MM.1S (cell line): ENCODE measurements around the gene IL20RB.
"Not testable (repeated sequence)": the region's sequence is repeated elsewhere in the genome, so short reads cannot be mapped to it uniquely, and the experiment has no call there.

Experiments
- DNase-seq: peaks from one replicate; pipeline ENCODE4 v3.0.0-alpha.2; 2015
- H2AFZ ChIP-seq: fragments of 300-600 bp; sonication (generic); 2 replicates; pipeline ENCODE4 v1.6.0; 2016; ENCODE audit warnings: antibody characterized with exemption, low read length
- H3F3A ChIP-seq: fragments of 300-600 bp; sonication (generic); 2 replicates; pipeline ENCODE4 v1.6.1; 2016; ENCODE audit warnings: mild to moderate bottlenecking, antibody characterized with exemption, low read length, moderate library complexity, mixed read lengths; ENCODE audit not compliant: insufficient read depth
- H3K27ac ChIP-seq: fragments of 300-600 bp; sonication (generic); 2 replicates; pipeline ENCODE4 v1.5.1; 2016; ENCODE audit warnings: mild to moderate bottlenecking, low read length
- H3K27me3 ChIP-seq: fragments of 300-600 bp; sonication (generic); replicated peaks from 2 replicates; pipeline ENCODE4 v1.6.0; 2016; ENCODE audit warnings: low read length; ENCODE audit not compliant: insufficient read depth
- H3K36me3 ChIP-seq: fragments of 300-600 bp; sonication (generic); replicated peaks from 2 replicates; pipeline ENCODE4 v1.6.1; 2016; ENCODE audit warnings: mild to moderate bottlenecking, low read length, mixed read lengths; ENCODE audit not compliant: insufficient read depth
- H3K4me1 ChIP-seq: fragments of 300-600 bp; sonication (generic); 2 replicates; pipeline ENCODE4 v1.6.1; 2016; ENCODE audit warnings: low read length, mixed read lengths
- H3K4me2 ChIP-seq: fragments of 300-600 bp; sonication (generic); 2 replicates; pipeline ENCODE4 v1.6.0; 2016; ENCODE audit warnings: low read depth, low read length
- H3K4me3 ChIP-seq: fragments of 300-600 bp; sonication (generic); 2 replicates; pipeline ENCODE4 v1.5.1; 2016; ENCODE audit warnings: low read length, mixed read lengths
- H3K79me2 ChIP-seq: fragments of 300-600 bp; sonication (generic); 2 replicates; pipeline ENCODE4 v1.6.1; 2016; ENCODE audit warnings: mixed run types, low read length, mixed read lengths
- H3K9ac ChIP-seq: fragments of 300-600 bp; sonication (generic); 2 replicates; pipeline ENCODE4 v1.6.1; 2016; ENCODE audit warnings: low read length, mixed read lengths
- H3K9me2 ChIP-seq: fragments of 300-600 bp; sonication (generic); replicated peaks from 2 replicates; pipeline ENCODE4 v1.6.1; 2016; ENCODE audit warnings: mild to moderate bottlenecking, low read length, mixed read lengths; ENCODE audit not compliant: insufficient read depth
- H3K9me3 ChIP-seq: fragments of 300-600 bp; sonication (generic); replicated peaks from 2 replicates; pipeline ENCODE4 v1.6.1; 2016; ENCODE audit warnings: mild to moderate bottlenecking, low read length, mixed read lengths; ENCODE audit not compliant: insufficient read depth
- H4K20me1 ChIP-seq: fragments of 300-600 bp; sonication (generic); 2 replicates; pipeline ENCODE4 v1.6.1; 2016; ENCODE audit warnings: mild to moderate bottlenecking, low read length, moderate library complexity, mixed read lengths; ENCODE audit not compliant: insufficient read depth
- EZH2 ChIP-seq: fragments of 300-600 bp; sonication (generic); optimal IDR thresholded peaks from 2 replicates; pipeline ENCODE3; 2017; ENCODE audit warnings: low read depth, mild to moderate bottlenecking, antibody characterized with exemption, low read length, mixed read lengths
- EZH2phosphoT487 ChIP-seq: fragments of 300-600 bp; sonication (generic); IDR thresholded peaks from 2 replicates; pipeline ENCODE4 v1.6.1; 2018; ENCODE audit warnings: antibody characterized with exemption, low read length
- TF ChIP-seq, protein P1 (sequence below): fragments of 300-600 bp; sonication (generic); IDR thresholded peaks from 2 replicates; pipeline ENCODE4 v1.5.1; 2016; ENCODE audit warnings: antibody characterized with exemption, low read length, mixed read lengths

The IL20RB gene

DNA sequence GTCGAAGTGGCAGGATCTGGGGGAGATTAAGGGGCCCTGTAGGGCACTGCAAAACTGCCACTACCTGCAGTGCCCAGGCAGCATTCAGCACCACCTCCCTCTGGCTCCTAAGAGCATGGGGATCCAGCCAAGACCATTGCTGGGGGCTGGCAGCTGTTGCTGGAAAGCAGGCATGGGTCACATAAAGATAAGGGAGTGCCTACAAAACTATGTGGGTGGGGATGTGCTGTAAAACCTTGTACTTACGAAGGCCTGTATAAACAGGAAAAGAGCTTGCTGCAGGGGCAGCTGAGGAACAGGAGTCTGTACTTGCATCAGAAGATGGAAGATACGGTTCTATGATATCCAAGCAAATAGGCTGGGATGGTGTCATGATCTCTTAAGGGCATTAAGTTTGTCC, 27.1 kb downstream of the IL20RB start:
- H3K4me3 ChIP-seq, result no peak overlapping the region
- H3K9me2 ChIP-seq, result no peaks in the 10 kb centered on the region
- H2AFZ ChIP-seq, result no peak overlapping the region
- H4K20me1 ChIP-seq, result no peaks in the 10 kb centered on the region
- no peak overlapping the region for H3K27ac ChIP-seq
- TF ChIP-seq EZH2 (no peak), EZH2phosphoT487 (no peak)
- TF ChIP-seq, protein P1, sequence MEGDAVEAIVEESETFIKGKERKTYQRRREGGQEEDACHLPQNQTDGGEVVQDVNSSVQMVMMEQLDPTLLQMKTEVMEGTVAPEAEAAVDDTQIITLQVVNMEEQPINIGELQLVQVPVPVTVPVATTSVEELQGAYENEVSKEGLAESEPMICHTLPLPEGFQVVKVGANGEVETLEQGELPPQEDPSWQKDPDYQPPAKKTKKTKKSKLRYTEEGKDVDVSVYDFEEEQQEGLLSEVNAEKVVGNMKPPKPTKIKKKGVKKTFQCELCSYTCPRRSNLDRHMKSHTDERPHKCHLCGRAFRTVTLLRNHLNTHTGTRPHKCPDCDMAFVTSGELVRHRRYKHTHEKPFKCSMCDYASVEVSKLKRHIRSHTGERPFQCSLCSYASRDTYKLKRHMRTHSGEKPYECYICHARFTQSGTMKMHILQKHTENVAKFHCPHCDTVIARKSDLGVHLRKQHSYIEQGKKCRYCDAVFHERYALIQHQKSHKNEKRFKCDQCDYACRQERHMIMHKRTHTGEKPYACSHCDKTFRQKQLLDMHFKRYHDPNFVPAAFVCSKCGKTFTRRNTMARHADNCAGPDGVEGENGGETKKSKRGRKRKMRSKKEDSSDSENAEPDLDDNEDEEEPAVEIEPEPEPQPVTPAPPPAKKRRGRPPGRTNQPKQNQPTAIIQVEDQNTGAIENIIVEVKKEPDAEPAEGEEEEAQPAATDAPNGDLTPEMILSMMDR, result no peak
- H3K9ac ChIP-seq, result no peak overlapping the region
- no peak overlapping the region for H3K4me2 ChIP-seq
- no peaks in the 10 kb centered on the region for H3K9me3 ChIP-seq
- no peak for DNase-seq
- no peaks in the 10 kb centered on the region for H3K4me1 ChIP-seq
- H3K36me3 ChIP-seq, result no peaks in the 10 kb centered on the region
- H3F3A ChIP-seq, result no peaks in the 10 kb centered on the region
- H3K79me2 ChIP-seq, result no peaks in the 10 kb centered on the region
- no peaks in the 10 kb centered on the region for H3K27me3 ChIP-seq

DNA sequence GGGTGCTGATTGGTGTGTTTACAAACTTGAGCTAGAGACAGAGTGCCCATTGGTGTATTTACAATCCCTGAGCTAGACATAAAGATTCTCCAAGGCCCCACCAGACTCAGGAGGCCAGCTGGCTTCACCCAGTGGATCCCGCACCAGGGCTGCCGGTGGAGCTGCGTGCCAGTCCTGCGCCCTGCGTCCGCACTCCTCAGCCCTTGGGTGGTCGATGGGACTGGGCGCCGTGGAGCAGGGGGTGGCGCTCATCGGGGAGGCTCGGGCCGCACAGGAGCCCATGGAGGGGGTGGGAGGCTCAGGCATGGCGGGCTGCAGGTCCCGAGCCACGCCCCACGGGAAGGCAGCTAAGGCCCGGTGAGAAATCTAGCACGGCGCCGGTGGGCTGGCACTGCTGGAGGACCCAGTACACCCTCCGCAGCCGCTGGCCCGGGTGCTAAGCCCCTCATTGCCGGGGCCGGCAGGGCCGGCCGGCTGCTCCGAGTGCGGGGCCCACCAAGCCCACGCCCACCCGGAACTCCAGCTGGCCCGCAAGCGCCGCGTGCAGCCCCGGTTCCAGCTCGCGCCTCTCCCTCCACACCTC, 29.7 kb downstream of the IL20RB start:
- DNase-seq, H3F3A ChIP-seq, H3K4me3 ChIP-seq, H3K4me2 ChIP-seq, H3K27me3 ChIP-seq, H3K79me2 ChIP-seq, H3K9ac ChIP-seq, H2AFZ ChIP-seq, H3K9me2 ChIP-seq, H4K20me1 ChIP-seq, H3K4me1 ChIP-seq, H3K36me3 ChIP-seq, H3K27ac ChIP-seq, H3K9me3 ChIP-seq: not testable (repeated sequence)

DNA sequence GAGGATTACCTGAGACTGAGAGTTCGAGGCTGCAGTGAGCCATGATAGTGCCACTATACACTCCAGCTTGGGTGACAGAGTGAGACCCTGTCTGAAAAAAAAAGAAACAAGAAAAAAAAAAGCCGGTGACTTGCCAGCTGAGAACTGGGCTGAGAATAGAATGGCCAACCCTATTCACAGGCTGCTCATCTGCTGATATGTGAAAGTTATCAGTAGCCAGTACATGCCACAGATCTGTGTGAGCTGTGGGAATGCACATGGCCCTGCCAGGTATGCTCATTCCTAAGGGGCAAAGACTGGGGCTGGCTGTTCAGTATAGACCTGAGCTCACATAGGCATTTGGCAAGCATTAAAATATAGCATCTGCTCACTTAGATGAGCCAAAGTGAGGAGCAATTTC, 30.9 kb downstream of the IL20RB start:
- Histone ChIP-seq H3F3A (no peaks in the 10 kb centered on the region), H3K27ac (no peak overlapping the region), H3K27me3 (no peaks in the 10 kb centered on the region), H3K9me2 (no peaks in the 10 kb centered on the region), H3K36me3 (no peaks in the 10 kb centered on the region), H3K9ac (no peak overlapping the region), H3K4me3 (no peak overlapping the region), H3K4me2 (no peak overlapping the region), H2AFZ (no peak overlapping the region), H3K4me1 (no peaks in the 10 kb centered on the region), H3K9me3 (no peaks in the 10 kb centered on the region), H4K20me1 (no peaks in the 10 kb centered on the region), H3K79me2 (no peaks in the 10 kb centered on the region)
- TF ChIP-seq EZH2 (no peak), EZH2phosphoT487 (no peak)
- TF ChIP-seq, protein P1, result no peak
- DNase-seq, result no peak

DNA sequence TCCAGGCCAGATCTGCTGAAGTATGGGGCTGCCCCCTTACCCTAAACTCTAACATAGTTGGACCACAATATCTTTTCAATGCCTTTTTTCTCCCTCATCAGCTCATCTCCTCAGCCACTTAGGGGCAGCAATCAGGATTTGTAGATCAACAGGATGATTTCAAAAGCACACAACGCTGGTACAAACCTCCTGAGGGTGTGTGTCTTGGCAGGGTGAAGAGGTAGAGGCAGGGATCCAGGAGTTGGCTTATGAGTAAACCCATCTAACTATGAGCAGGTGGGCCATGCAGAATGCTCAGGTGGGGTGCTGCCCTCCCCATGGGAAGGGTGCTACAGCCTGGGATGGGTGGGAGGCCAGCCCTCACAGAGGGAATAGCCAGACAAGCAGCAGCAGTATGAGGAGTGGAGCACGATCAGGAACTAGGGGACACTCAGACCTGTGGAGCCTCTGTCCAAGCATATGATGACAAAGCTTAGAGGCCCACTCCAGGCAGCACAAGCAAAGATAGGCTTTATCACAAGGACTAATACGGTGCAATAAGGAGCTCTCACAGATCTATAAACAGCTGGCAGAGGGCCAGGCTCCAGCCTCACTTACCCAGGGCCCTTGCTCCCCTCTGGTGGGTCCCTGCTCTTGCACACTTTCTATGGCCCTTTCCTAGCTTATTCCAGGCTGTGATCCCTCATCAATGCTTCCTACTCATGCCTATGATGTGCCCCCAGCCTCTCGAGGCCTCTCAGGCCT, 32.2 kb downstream of the IL20RB start:
- no peaks in the 10 kb centered on the region for H3K4me1 ChIP-seq
- no peak overlapping the region for H3K27ac ChIP-seq
- H3K4me2 ChIP-seq, result no peak overlapping the region
- no peaks in the 10 kb centered on the region for H3F3A ChIP-seq
- H3K9ac ChIP-seq, result no peak overlapping the region
- H2AFZ ChIP-seq, result no peak overlapping the region
- no peaks in the 10 kb centered on the region for H4K20me1 ChIP-seq
- no peak for DNase-seq
- no peaks in the 10 kb centered on the region for H3K79me2 ChIP-seq
- H3K27me3 ChIP-seq, result no peaks in the 10 kb centered on the region
- TF ChIP-seq EZH2phosphoT487 (no peak), EZH2 (no peak)
- TF ChIP-seq, protein P1, result no peak
- no peaks in the 10 kb centered on the region for H3K9me3 ChIP-seq
- H3K4me3 ChIP-seq, result no peak overlapping the region
- H3K9me2 ChIP-seq, result no peaks in the 10 kb centered on the region
- H3K36me3 ChIP-seq, result no peaks in the 10 kb centered on the region
